Ureter (tissue), 1 donor: ENCODE measurements around the gene HERC6. TPM values are rescaled to one million over a fixed set of nuclear protein-coding genes. Genes with fewer than 3 reads are reported as not detected.
"Not testable (repeated sequence)": the region's sequence is repeated elsewhere in the genome, so short reads cannot be mapped to it uniquely, and the experiment has no call there.

ENCODE experiments used
- DNase-seq: peaks from one replicate; pipeline ENCODE4 v3.0.0-alpha.2; 2020; ENCODE audit warnings: low spot score
- total RNA-seq: library from RNA; stranded (reverse); gene quantifications from one replicate; pipeline ENCODE4 v1.2.4, GENCODE V29; 2023
- donor health status: DM: yes; HTN: yes; CAD: no.

HERC6 gene
- total RNA-seq, 1 donor from 2014 or later = 10.1 TPM

DNA sequence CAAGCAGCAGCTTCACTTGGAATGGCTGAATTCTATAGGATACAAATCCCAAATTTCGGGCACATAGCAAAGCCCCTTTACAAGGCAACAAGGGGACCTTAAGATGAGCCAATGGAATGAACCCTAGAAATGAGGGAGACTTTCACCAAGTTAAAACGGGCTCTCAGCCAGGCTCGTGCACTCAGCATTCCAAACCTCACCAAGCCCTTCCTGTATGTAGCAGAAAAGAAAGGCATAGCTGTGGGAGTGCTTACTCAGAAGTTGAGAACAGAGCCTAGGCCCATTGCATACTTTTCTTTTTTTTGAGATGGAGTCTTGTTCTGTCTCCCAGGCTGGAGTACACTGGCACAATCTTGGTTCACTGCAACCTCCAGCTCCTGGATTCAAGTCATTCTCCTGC lies 67.5 kb downstream of the HERC6 start:
- DNase-seq = no peak

DNA sequence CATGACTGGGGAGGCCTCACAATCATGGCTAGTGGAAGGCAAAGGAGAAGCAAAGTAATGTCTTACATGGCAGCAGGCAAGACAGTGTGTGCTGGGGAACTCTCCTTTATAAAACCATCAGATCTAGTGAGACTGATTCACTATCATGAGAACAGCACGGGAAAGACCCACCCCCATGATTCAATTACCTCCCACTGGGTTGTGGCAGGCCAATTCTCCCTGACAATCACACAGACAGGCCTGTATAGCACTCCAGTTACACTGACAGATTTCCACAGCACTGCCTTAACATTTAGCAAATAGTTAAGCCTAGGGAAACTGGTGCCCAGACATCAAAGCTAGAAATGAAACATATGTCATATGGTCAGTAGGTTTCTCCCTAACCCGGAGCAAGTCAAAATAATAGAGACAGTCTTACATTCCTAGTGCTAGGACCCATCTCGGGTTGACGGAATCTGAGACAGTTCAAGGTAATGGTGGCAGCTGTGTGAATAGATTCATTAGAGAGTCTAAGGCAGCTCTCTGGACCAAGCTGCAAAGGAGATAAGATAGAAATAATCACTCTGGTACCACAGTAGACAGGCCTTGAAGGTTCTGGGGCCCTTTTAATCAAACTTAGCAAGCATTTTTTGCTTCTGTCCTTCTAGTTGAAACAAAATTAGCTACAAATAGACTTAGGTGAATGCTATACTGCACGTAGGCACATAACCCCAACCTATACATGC lies 68.9 kb downstream of the HERC6 start:
- no peak for DNase-seq

DNA sequence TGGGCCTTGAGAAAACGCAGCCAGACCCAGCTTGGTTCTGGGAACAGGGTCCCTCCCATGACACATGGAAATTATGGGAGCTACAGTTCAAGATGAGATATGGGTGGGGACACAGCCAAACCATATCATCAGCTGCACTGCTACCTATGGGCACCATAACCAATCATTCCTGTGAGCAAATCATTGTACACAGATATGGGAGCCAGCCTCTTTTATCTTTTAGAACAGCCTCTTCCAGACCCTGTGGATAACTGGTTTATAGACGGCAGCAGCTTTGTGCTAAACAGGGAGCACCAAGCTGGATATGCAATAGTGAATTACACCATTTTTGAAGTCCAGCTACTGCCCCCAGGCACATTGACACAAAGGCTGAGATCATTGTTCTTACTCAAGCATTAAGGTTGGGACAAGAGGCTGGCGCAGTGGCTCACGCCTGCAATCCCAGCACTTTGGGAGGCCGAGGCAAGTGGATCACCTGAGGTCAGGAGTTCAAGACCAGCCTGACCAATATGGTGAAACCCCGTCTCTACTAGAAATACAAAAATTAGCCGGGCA lies 69.6 kb downstream of the HERC6 start:
- not testable (repeated sequence) for DNase-seq

DNA sequence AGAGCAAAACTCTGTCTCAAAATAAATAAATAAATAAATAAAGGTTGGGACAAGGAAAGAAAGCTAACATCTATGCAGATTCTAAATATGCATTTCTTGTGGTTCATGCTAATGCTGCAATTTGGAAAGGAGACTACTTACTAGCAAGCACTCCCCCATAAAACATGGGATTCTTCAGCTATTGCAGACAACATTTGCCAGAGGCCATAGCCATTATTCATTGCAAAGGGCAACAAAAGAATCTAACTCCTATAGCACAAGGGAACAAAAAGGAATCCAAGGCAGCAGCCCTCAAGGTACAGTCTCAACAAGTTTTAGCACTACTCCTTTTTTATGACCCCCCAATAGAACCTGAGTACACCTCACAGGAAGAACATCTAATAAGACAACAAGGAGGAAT lies 70.2 kb downstream of the HERC6 start:
- no peak for DNase-seq

DNA sequence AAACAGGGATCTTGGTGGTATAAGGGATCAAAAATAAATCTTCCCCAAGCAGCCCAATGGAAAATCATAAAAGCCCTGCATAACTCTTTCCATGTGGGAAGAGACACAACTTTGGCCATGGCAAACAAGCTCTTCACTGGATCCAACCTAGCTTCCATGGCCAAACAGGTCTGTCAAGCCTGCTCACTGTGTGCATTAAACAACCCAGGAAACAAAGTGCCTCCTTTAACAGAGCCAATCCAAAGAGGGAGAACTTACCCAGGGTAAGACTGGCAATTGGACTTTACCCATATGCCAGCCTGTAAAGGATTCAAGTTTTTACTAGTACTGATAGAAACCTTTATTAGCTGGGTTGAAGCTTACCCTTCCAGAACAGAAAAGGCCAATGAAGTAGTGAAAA lies 70.6 kb downstream of the HERC6 start:
- no peak for DNase-seq

DNA sequence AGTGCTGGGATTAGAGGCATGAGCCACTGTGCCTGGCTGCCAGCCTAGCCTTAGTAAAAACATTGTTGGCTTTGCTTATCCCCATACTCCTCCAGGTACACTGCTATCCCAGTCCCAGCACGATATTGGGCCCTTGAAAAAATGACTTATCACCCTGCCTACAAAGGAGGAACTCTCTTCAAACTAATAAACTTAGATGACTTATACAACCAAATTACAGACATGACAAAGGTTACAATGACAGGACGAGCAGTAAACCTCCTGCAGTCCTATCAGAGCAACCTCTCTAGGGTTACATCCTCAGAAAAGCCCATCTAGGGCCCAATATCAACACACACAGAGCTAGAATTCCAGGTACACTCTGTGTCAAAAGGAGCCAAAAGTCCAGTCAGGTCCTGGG lies 72.6 kb downstream of the HERC6 start:
- no peak for DNase-seq

DNA sequence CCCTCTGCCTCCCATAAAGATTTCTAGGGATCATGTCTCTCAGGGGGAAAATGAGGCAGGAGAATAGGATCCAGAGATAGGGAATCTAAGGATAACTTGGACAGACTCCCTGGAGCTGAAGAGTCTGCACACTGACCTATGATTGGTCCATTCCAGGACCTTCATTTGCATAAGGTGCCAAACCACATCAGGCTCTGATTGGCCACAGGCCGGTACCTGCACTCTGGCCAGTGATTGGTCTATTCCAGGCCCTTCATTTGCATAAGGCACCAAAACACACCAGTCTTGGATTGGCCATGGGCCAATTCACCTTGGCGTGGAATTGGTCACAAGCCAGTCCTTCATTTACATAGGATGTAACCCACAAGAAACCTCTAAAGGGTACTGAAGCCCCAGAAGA lies 74.3 kb downstream of the HERC6 start:
- no peak for DNase-seq

DNA sequence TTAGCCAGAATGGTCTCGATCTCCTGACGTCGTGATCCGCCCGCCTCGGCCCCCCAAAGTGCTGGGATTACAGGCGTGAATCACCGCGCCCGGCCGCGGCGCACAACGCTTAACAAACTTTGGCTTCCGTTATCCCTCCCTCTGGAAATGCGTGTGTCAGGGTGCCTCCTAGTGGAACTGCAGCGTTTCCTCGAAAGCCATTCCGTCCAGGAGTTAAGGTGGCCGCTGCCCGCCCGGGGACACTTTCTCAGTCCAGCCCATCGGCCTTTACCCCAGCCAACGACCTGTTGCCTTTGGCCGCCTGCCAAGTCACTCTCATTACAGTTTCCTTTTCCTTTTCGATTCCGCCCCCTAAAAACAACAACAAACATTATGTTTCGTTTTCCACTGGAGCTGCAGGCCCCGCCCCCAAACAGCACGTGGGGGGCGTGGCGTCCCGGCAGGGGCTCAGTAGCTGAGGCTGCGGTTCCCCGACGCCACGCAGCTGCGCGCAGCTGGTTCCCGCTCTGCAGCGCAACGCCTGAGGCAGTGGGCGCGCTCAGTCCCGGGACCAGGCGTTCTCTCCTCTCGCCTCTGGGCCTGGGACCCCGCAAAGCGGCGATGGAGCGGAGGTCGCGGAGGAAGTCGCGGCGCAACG lies 78.1 kb downstream of the HERC6 start, which contains the start of gene HERC5:
HERC5 (plus strand) TSS at position 450 of the 637 bp plus-strand sequence; CDS start at position 601, 151 bp downstream.
- peak; percentile 94 for DNase-seq

DNA sequence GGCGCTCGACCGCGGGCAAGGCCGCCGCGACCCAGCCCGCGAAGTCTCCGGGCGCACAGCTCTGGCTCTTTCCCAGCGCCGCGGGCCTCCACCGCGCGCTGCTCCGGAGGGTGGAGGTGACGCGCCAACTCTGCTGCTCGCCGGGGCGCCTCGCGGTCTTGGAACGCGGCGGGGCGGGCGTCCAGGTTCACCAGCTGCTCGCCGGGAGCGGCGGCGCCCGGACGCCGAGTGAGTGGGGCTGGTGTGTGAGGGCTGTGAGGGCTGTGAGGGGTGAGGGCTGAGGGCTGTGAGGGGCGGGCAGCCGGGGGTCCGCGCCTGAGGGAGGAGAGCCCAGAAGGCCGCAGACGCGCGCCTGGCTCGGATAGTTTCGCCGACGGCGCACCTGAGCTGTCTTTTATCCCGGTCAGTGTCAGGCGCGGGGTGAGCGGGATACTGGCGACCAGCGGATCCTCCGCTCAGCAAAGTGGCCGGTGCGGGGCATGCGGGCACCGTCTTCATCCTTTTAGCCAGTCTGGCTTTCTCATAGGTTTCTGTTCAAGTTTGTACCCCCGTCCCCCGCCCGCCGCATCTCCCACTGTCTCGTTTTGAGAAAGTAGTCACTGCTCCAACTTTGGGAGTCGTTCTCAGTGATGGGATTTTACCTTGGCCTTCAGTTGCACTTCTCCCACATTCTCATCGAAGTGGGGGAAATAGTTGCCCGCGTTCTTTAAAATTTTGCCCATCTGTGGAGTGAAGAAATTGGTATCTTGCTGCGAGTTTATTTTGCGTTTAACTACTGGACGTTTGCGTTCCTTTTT lies 78.9 kb downstream of the HERC6 start:
- DNase-seq = peak; percentile 46

DNA sequence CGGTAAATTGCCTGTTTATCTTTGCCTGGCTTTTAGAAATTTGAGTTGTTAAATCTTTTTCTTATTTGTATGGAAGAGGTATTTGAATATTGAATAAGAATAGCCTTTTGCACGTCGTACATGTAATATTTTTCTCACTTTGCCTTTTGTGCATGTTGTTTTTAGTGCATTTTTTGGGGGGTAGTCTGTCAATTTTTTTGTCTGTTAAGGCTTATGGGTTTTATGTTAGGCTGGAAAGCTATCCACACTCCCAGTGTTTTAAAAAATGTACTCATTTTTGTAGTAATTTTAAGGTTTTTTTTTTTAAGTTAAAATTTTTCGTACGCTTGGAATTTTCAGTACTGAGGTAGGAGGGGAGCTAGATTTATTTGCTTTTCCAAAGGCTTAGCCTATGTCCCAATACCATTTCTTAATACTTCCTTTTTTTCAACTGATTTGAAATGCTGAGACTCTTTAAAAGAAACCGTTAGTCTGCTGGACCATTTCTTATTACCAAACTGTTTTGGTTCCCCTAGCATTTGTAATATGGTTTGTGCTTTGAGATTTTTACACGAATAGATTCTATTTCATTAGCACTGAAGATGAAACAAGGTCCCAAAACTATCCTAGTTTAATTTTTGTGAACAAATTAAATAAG lies 79.6 kb downstream of the HERC6 start:
- DNase-seq = no peak

DNA sequence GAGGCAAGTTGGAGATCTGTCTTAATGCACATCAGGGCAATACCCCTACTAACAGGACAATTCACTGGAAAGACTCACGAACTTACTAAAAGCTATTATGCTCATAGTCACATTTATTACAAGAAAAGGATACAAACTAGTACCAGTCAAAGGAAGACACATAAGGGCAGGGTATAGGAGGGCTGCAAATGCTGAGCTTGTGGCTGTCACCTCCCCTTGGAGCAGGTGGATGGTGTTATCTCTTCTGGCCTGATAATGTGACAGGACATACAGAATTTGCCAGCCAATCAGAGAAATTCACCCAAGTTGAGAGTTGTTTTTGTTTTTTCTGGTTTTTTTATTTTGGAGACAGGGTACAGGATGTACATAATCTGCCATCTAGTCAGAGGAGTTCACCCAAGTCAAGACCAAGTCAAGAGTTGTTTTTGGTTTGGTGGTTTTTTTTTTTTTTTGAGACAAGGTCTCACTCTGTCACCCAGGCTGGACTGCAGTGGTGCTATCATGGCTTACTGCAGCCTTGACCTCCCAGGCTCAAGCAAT lies 87.1 kb downstream of the HERC6 start:
- no peak for DNase-seq

DNA sequence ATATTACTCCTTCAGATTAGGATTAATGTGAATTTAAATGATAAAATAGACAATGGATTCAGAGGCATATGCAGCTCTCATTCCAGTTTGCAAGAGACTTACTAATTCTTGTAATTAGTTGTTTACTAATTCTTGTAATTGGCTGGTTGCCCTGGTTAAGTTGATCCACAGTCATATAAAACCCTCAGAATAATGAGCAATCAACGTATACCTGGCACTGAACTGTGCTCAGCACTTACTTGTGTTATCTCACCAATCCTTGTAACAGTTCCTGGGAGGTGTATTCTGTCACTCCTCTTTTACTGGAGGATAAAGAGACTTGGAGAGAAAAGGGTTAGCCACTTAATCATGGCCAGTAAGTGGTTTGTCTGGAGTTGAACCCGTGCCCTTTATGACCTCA lies 88.7 kb downstream of the HERC6 start:
- no peak for DNase-seq

DNA sequence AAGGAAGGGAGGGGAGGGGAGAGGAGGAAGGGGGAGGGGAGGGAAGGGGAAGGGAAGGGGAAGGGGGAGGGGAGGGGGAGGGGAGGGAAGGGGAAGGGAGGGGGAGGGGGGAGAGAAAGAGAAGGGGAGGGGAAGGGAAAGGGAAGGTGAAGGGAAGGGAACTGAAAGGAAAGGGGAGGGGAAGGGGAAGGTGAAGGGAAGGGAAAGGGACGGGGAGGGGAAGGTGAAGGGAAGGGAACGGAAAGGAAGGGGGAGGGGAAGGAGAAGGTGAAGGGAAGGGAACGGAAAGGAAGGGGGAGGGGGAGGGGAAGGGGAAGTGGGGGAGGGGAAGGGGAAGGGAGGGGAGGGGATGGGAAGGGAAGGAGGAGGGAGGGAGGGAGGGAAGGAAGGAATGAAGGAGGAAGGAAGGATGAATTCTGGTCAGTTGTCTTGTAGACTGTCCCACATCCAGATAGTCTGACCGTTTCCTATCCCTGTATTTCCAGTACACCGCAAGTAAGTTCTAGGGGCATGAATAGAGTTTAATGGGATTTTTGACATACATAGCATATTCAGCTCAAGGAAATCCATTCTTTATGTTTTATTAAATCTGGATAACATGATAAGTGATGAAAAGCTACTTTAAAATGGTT lies 98.7 kb downstream of the HERC6 start:
- no peak for DNase-seq

DNA sequence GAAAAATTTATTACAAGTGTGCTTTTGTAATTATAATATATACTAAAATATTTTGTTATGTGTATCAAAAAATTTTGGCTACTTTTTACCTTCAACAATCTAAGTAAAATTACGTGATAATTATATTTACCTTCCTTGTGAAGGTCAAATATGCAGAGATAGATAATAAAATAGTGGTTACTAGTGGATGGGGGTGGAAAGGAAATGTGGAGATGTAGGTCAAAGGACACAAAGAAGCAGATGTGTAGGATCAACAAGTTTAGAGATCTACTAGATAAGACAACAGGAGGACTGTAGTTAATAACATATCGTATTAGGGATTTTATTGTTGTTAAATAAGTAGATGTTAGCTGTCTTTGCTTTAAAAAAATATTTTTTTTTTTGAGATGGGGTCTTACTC lies 99.6 kb downstream of the HERC6 start:
- no peak for DNase-seq

DNA sequence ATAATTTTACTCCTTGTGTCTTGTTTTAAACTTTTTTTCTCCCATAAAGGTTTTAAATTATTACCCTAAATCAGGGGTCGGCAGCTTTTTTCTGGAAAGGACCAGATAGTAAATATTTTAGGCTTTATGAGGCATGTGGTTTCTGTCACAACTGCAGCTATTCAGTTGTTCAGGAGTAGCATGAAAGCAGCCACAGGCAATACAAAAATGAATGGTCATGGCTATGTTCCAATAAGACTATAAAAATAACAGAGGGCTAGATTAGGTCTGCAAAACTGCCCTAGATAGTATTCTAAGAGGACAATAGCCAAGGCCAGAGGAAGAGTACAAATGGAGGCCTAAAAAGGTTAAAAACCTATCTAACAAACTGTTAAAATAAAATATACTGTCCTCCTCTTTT lies 102.9 kb downstream of the HERC6 start:
- no peak for DNase-seq

DNA sequence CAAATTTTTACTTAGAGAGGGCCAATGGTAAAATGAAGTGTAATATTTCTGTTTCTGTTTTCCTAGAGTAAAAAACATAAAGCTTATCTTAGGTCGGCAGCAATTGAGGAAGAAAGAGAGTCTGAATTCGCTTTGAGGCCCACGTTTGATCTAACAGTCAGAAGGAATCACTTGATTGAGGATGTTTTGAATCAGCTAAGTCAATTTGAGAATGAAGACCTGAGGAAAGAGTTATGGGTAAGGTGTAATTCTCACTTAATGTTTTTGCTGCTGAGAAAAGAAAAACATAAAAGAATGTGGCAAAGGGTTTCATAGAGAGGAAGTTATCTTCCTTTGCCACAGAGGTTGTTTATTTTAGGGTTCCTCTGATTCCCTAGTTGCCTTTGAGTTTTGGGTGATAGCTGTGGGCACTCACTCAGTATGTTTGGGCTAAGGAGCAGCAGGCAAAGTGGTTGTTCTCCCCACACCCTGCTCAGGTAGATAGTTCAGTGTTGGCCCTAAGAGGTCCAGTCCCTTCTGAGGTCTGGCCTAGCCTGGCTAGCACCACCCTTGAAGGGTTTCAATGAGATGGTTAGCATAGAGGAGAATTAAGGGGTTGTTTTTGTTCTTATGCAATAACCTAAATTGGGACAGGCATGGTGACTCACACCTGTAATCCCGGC lies 110.6 kb downstream of the HERC6 start:
- DNase-seq = no peak
